SU-DHL-6 (cell line): Measurements from ENCODE around the gene LTBP4.

Source experiments
- H2AFZ ChIP-seq: fragments of 200-600 bp; sonication (generic); 2 replicates; pipeline ENCODE4 v1.6.1; 2014; ENCODE audit warnings: low read depth, mild to moderate bottlenecking, moderate library complexity, mixed read lengths, antibody characterized with exemption, low read length; ENCODE audit not compliant: severe bottlenecking
- H3F3A ChIP-seq: fragments of 200-600 bp; shearing (Covaris generic); 2 replicates; pipeline ENCODE4 v1.6.0; 2016; ENCODE audit warnings: antibody characterized with exemption, mild to moderate bottlenecking; ENCODE audit not compliant: insufficient read depth
- H3K27ac ChIP-seq: fragments of 200-600 bp; sonication (generic); 2 replicates; pipeline ENCODE4 v1.5.1; 2016; ENCODE audit warnings: low read depth, mild to moderate bottlenecking, low read length, moderate library complexity, mixed read lengths
- H3K27me3 ChIP-seq: fragments of 200-600 bp; sonication (generic), shearing (Covaris generic); 2 replicates; pipeline ENCODE4 v1.6.0; 2014; ENCODE audit warnings: mild to moderate bottlenecking, low read length
- H3K36me3 ChIP-seq: fragments of 200-600 bp; sonication (generic); 2 replicates; pipeline ENCODE4 v1.6.1; 2014; ENCODE audit warnings: mild to moderate bottlenecking, low read length, mixed read lengths
- H3K4me2 ChIP-seq: fragments of 300-600, 200-600 bp; shearing (Covaris generic), sonication (generic); 2 replicates; pipeline ENCODE4 v1.6.0; 2014; ENCODE audit warnings: low read length, low read depth, mild to moderate bottlenecking; ENCODE audit not compliant: poor library complexity, severe bottlenecking
- H3K4me3 ChIP-seq: fragments of 200-600 bp; sonication (generic); 2 replicates; pipeline ENCODE4 v1.5.1; 2014; ENCODE audit warnings: antibody characterized with exemption, low read length, mild to moderate bottlenecking, mixed read lengths; ENCODE audit not compliant: insufficient read depth, poor library complexity, severe bottlenecking
- H3K79me2 ChIP-seq: fragments of 200-600 bp; sonication (generic); 2 replicates; pipeline ENCODE4 v1.6.1; 2014; ENCODE audit warnings: mild to moderate bottlenecking, low read length, moderate library complexity; ENCODE audit not compliant: insufficient read depth
- H3K9ac ChIP-seq: fragments of 200-600 bp; sonication (generic); 2 replicates; pipeline ENCODE4 v1.7.0; 2014; ENCODE audit warnings: mild to moderate bottlenecking, low read length
- H3K9me2 ChIP-seq: fragments of 200-600 bp; sonication (generic); replicated peaks from 2 replicates; pipeline ENCODE4 v1.6.1; 2014; ENCODE audit warnings: low read length; ENCODE audit not compliant: insufficient read depth
- H3K9me3 ChIP-seq: fragments of 200-600 bp; sonication (generic); 2 replicates; pipeline ENCODE4 v1.6.1; 2014; ENCODE audit warnings: low read length, mixed read lengths; ENCODE audit not compliant: insufficient read depth
- H4K20me1 ChIP-seq: fragments of 200-600 bp; sonication (generic); 2 replicates; pipeline ENCODE4 v1.6.1; 2014; ENCODE audit warnings: low read depth, mild to moderate bottlenecking, antibody characterized with exemption, low read length, moderate library complexity, mixed read lengths
- CTCF ChIP-seq: fragments of 200-600 bp; sonication (generic); IDR thresholded peaks from one replicate; pipeline ENCODE4 v1.5.1; 2017; ENCODE audit warnings: antibody characterized with exemption, mild to moderate bottlenecking, low read length, moderate library complexity; ENCODE audit not compliant: insufficient read depth, poor library complexity, severe bottlenecking
- EZH2phosphoT487 ChIP-seq: fragments of 200-600 bp; sonication (generic), shearing (Covaris generic); conservative IDR thresholded peaks from 2 replicates; pipeline ENCODE4 v1.6.1; 2018; ENCODE audit warnings: mild to moderate bottlenecking, antibody characterized with exemption, low read length, moderate library complexity, mixed read lengths

Gene LTBP4

GRCh38 chr19:40659116-40659515, 57.9 kb downstream of the LTBP4 start:
- no peaks in the 10 kb centered on the region for H3K36me3 ChIP-seq
- H3K9ac ChIP-seq, result no peak overlapping the region
- no peak for TF ChIP-seq EZH2phosphoT487
- TF ChIP-seq CTCF, result no peak
- H3F3A ChIP-seq, result 0 out of 2 replicates have a peak, but pooled peaks cover 4% of the 10 kb centered on the region
- no peak overlapping the region for H3K27ac ChIP-seq
- H3K79me2 ChIP-seq, result no peaks in the 10 kb centered on the region
- H3K9me2 ChIP-seq, result no peaks in the 10 kb centered on the region
- H3K4me2 ChIP-seq, result no peak overlapping the region
- no peaks in the 10 kb centered on the region for H4K20me1 ChIP-seq
- no peaks in the 10 kb centered on the region for H3K27me3 ChIP-seq
- no peaks in the 10 kb centered on the region for H3K9me3 ChIP-seq
- H2AFZ ChIP-seq, result no peak overlapping the region
- H3K4me3 ChIP-seq, result no peak overlapping the region

DNA sequence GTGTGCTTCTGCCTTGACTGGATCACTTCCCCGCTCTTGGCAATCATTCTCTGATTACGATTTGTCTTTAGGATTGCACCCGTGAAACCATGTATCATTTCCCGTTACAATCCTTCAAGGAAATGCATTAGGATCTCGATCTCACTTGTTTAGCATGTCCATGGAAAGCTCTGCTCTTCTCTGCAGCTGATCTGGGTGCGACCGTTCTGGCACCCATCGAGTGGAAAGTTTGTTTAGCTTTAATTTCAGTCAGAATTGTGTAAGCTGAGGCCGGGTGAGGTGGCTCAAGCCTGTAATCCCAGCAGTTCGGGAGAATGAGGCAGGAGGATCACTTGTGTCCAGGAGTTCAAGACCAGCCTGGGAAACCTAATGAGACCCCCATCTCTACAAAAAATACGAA, 58.4 kb downstream of the LTBP4 start:
- Histone ChIP-seq H2AFZ (no peak overlapping the region), H3K4me3 (no peak overlapping the region), H3K36me3 (no peaks in the 10 kb centered on the region)

DNA sequence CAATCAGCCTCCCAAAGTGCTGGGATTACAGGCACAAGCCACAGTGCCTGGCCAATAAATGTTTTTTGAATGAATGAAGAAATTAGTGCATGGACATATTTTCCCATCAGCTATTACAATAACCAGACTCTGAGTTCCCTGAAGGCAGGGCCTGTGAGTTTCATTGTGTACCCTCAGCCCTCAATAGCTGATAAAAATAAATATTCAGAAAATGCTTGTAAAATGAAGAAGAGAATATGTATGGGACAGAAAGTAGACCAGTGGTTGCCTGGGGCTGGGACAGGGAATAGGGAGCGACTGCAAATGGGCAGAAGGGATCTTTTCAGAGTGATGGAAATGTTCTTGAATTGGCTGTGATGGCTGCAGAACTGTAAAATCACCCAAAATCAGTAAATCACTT, 60.4 kb downstream of the LTBP4 start:
- H3K79me2 ChIP-seq, result no peaks in the 10 kb centered on the region
- H3K4me3 ChIP-seq, result no peak overlapping the region
- H3K27ac ChIP-seq, result no peak overlapping the region
- H3F3A ChIP-seq, result 0 out of 2 replicates have a peak, but pooled peaks cover 4% of the 10 kb centered on the region
- no peaks in the 10 kb centered on the region for H4K20me1 ChIP-seq
- H3K9me2 ChIP-seq, result no peaks in the 10 kb centered on the region
- no peak overlapping the region for H2AFZ ChIP-seq
- no peaks in the 10 kb centered on the region for H3K9me3 ChIP-seq
- H3K4me2 ChIP-seq, result no peak overlapping the region
- TF ChIP-seq EZH2phosphoT487, result no peak
- TF ChIP-seq CTCF, result no peak
- no peaks in the 10 kb centered on the region for H3K36me3 ChIP-seq
- H3K27me3 ChIP-seq, result no peaks in the 10 kb centered on the region
- H3K9ac ChIP-seq, result no peak overlapping the region

More for the DNA sequence above, 58.4 kb downstream of the LTBP4 start:
- Histone ChIP-seq H3K4me2 (no peak overlapping the region), H4K20me1 (no peaks in the 10 kb centered on the region), H3F3A (0 out of 2 replicates have a peak, but pooled peaks cover 4% of the 10 kb centered on the region), H3K27me3 (no peaks in the 10 kb centered on the region), H3K27ac (no peak overlapping the region), H3K9ac (no peak overlapping the region), H3K79me2 (no peaks in the 10 kb centered on the region), H3K9me2 (no peaks in the 10 kb centered on the region), H3K9me3 (no peaks in the 10 kb centered on the region)
- no peak for TF ChIP-seq EZH2phosphoT487
- TF ChIP-seq CTCF, result no peak
